GM20431 (cell line): ENCODE results near the gene NINJ2.
"Not testable (repeated sequence)": the region's sequence is repeated elsewhere in the genome, so short reads cannot be mapped to it uniquely, and the experiment has no call there.

Experiments used
- in situ Hi-C: fragments of 300-500 bp; cut with MseI, MboI; formaldehyde crosslinking; loops from one replicate; pipeline ENCODE4 v1.15.0; 2020; ENCODE audit warnings: low sequenced_read_pairs; ENCODE audit not compliant: unreplicated experiment

The NINJ2 gene

GRCh38 chr12:663293-663871 lies at the start of gene NINJ2:
Gene NINJ2, minus strand, starts transcription at chr12:663445. Its CDS starts 85 bp downstream, at chr12:663360.
- in situ Hi-C loops: no loop called here

- in situ Hi-C loops: no loop called here
Measured at GRCh38 chr12:712172-712863, 49.1 kb upstream of the NINJ2 start.

- in situ Hi-C loops: no loop called here
Measured at GRCh38 chr12:709455-710020, 46.3 kb upstream of the NINJ2 start.

GRCh38 chr12:708084-708483 lies 44.8 kb upstream of the NINJ2 start:
- in situ Hi-C loops: not testable (repeated sequence)

GRCh38 chr12:704516-705242 lies 41.4 kb upstream of the NINJ2 start:
- in situ Hi-C loops: no loop called here

GRCh38 chr12:701896-702539 lies 38.8 kb upstream of the NINJ2 start:
- in situ Hi-C loops: no loop called here

- in situ Hi-C loops: no loop called here
Measured at GRCh38 chr12:700016-700415, 36.8 kb upstream of the NINJ2 start.

GRCh38 chr12:698222-698621 lies 35.0 kb upstream of the NINJ2 start:
- in situ Hi-C loops: not testable (repeated sequence)

- in situ Hi-C loops: no loop called here
Measured at GRCh38 chr12:697481-697880, 34.2 kb upstream of the NINJ2 start.

GRCh38 chr12:694734-695503 lies 31.7 kb upstream of the NINJ2 start:
- in situ Hi-C loops: no loop called here

GRCh38 chr12:693934-694533 lies 30.8 kb upstream of the NINJ2 start:
- in situ Hi-C loops: no loop called here

- in situ Hi-C loops: no loop called here
Measured at GRCh38 chr12:692274-692673, 29.0 kb upstream of the NINJ2 start.

- in situ Hi-C loops: no loop called here
Measured at GRCh38 chr12:690466-690865, 27.2 kb upstream of the NINJ2 start.

- in situ Hi-C loops: no loop called here
Measured at GRCh38 chr12:685388-685787, 22.1 kb upstream of the NINJ2 start.

GRCh38 chr12:684416-684815 lies 21.2 kb upstream of the NINJ2 start:
- in situ Hi-C loops: no loop called here

- in situ Hi-C loops: no loop called here
Measured at GRCh38 chr12:681568-682256, 18.5 kb upstream of the NINJ2 start.

- in situ Hi-C loops: no loop called here
Measured at GRCh38 chr12:678747-679712, 15.8 kb upstream of the NINJ2 start.

- in situ Hi-C loops: no loop called here
Measured at GRCh38 chr12:675562-675961, 12.3 kb upstream of the NINJ2 start.
